H1 (cell line): ENCODE data around the gene FGD4. TPM values are rescaled to one million over a fixed set of nuclear protein-coding genes. Genes with fewer than 3 reads are reported as not detected.

Experiments
- GABPA ChIP-seq: IDR thresholded peaks from 2 replicates; pipeline ENCODE4 v1.6.1; 2011; ENCODE audit warnings: mild to moderate bottlenecking, low read length, moderate library complexity, borderline replicate concordance; ENCODE audit not compliant: insufficient read depth
- NANOG ChIP-seq: IDR thresholded peaks from 2 replicates; pipeline ENCODE4 v1.6.1; 2011; ENCODE audit warnings: low read length, low read depth, mild to moderate bottlenecking, inconsistent platforms; ENCODE audit not compliant: insufficient read depth, poor library complexity, severe bottlenecking
- SUZ12 ChIP-seq: fragments of 200-600 bp; sonication (generic); IDR thresholded peaks from 2 replicates; pipeline ENCODE4 v1.6.1; 2012; ENCODE audit warnings: mild to moderate bottlenecking, inconsistent platforms, low read length, moderate library complexity, mixed read lengths
- YY1 ChIP-seq: IDR thresholded peaks from 2 replicates; pipeline ENCODE4 v1.6.1; 2011; ENCODE audit warnings: low read depth, mild to moderate bottlenecking, low read length
- polyA plus RNA-seq, 7 experiments: library from polyadenylated mRNA; depleted of rRNA in 3 of 7; stranded (reverse) in 5 of 7; unstranded in 2 of 7; fragments of >200 nt in 5 of 7; fragments of 200-250 nt in 2 of 7; gene quantifications; 1 replicate in 5 of 7; 2 replicates in 1 of 7; 4 replicates in 1 of 7; pipeline versions ENCODE4 v1.2.1 to v1.2.3, GENCODE V29; 2011 to 2013; ENCODE audit warnings: missing spikeins in 2 of 7, mixed read lengths in 2 of 7
- total RNA-seq: library from RNA; stranded (reverse); fragmentation: NEBNext Ultra II Directional; extraction: Animal tissue kit (Norgen Biotek cat#: 25700); gene quantifications from 2 replicates; pipeline ENCODE4 v1.2.1, GENCODE V29; 2021

FGD4 gene
- total and polyA plus RNA-seq, 2 of the 8 experiments (the other 6 are each of a cell fraction or from before 2014, with no cell fraction given), result 8.5 to 48.2 TPM

DNA sequence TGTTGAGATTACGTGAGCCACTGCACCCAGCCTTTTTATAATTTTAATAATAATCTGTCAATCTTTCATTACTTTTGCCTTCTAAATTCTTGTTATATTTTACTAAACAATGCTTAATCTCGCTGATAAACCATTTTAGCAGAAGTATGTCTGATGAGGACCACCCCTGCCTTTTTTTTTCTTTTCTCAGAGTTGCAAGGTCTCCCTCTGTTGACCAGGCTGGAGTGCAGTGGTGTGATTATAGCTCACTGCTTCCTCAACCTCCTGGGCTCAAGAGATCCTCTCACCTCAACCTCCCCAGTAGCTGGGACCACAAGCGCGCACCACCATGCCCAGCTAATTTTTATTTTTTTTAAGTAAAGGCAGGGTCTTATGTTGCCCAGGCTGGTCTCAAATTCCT is 161.2 kb downstream of the FGD4 start (continued):
- TF ChIP-seq YY1 (no peak), GABPA (no peak), SUZ12 (no peak), NANOG (no peak)
